HEK293 (cell line): ENCODE results near the gene CTNNBL1.

Experiments used
- CTCF ChIA-PET: fragments of 350-600 bp; formaldehyde crosslinking; extraction: SDS; loops from one replicate; lab custom pipeline; 2021; ENCODE audit warnings: antibody characterized with exemption; lab: Yijun Ruan, JAX
- POLR2A ChIA-PET: fragments of 300-600 bp; formaldehyde crosslinking; extraction: SDS; loops from one replicate; lab custom pipeline; 2020; ENCODE audit warnings: antibody characterized with exemption, inconsistent platforms; lab: Yijun Ruan, JAX
- H3K27ac ChIP-seq: fragments of 200-500 bp; sonication (Bioruptor generic); 2 replicates; pipeline ENCODE4 v1.5.1; 2014; ENCODE audit warnings: low read depth, low read length, control low read depth, inconsistent platforms; ENCODE audit errors: extremely low read depth
- H3K36me3 ChIP-seq, 2 experiments: fragments of 200-500 bp in 1 of 2; sonication (Bioruptor generic) in 1 of 2; 1 replicate in 1 of 2; 2 replicates in 1 of 2; pipeline ENCODE4 v1.5.1; 2014 to 2017; ENCODE audit warnings: inconsistent platforms in 2 of 2, low read length in 2 of 2; ENCODE audit not compliant: control insufficient read depth in 2 of 2, insufficient read depth in 1 of 2
- H3K4me1 ChIP-seq: fragments of 200-500 bp; sonication (Bioruptor generic); 2 replicates; pipeline ENCODE4 v1.5.1; 2014; ENCODE audit warnings: mild to moderate bottlenecking, low read length, inconsistent platforms; ENCODE audit not compliant: control insufficient read depth, insufficient read depth
- H3K4me3 ChIP-seq: 2 replicates; pipeline ENCODE4 v1.5.1; 2011; ENCODE audit warnings: low read depth, mild to moderate bottlenecking, control low read depth, low read length, moderate library complexity
- H3K9me3 ChIP-seq: fragments of 200-500 bp; sonication (Bioruptor generic); 2 replicates; pipeline ENCODE4 v1.5.1; 2014; ENCODE audit warnings: low read depth, low read length, inconsistent platforms; ENCODE audit not compliant: control insufficient read depth, insufficient read depth
- BCL11A ChIP-seq: fragments of 450-650 bp; formaldehyde crosslinking; IDR thresholded peaks from 2 replicates; pipeline ENCODE4 v1.5.1; 2016; ENCODE audit warnings: low read depth, missing biosample characterization, missing genetic modification characterization
- GFI1B ChIP-seq: fragments of 450-650 bp; formaldehyde crosslinking; IDR thresholded peaks from 2 replicates; pipeline ENCODE4 v1.5.1; 2016; ENCODE audit warnings: missing biosample characterization, missing genetic modification characterization
- KLF17 ChIP-seq: fragments of 450-650 bp; formaldehyde crosslinking; IDR thresholded peaks from 2 replicates; pipeline ENCODE4 v1.5.1; 2016; ENCODE audit warnings: missing biosample characterization, missing genetic modification characterization
- PBX3 ChIP-seq: sonication (generic); formaldehyde crosslinking; IDR thresholded peaks from 2 replicates; pipeline ENCODE4 v1.8.1; 2022; ENCODE audit warnings: mild to moderate bottlenecking, moderate library complexity, missing genetic modification reagents
- RBAK ChIP-seq: fragments of 450-650 bp; formaldehyde crosslinking; IDR thresholded peaks from 2 replicates; pipeline ENCODE4 v1.5.1; 2016; ENCODE audit warnings: missing biosample characterization, missing genetic modification characterization
- SCRT2 ChIP-seq: fragments of 450-650 bp; formaldehyde crosslinking; IDR thresholded peaks from 2 replicates; pipeline ENCODE4 v1.5.1; 2016; ENCODE audit warnings: missing biosample characterization, missing genetic modification characterization
- ZFP41 ChIP-seq: fragments of 450-650 bp; formaldehyde crosslinking; IDR thresholded peaks from 2 replicates; pipeline ENCODE4 v1.5.1; 2016; ENCODE audit warnings: missing biosample characterization, missing genetic modification characterization, borderline replicate concordance
- ZNF184 ChIP-seq: fragments of 450-650 bp; IDR thresholded peaks from 2 replicates; pipeline ENCODE4 v1.5.1; 2018; ENCODE audit warnings: missing biosample characterization, mild to moderate bottlenecking, missing genetic modification characterization
- ZNF248 ChIP-seq: fragments of 450-650 bp; formaldehyde crosslinking; IDR thresholded peaks from 2 replicates; pipeline ENCODE4 v1.5.1; 2017; ENCODE audit warnings: missing biosample characterization, missing genetic modification characterization
- ZNF266 ChIP-seq: fragments of 450-650 bp; formaldehyde crosslinking; IDR thresholded peaks from 2 replicates; pipeline ENCODE4 v1.5.1; 2016; ENCODE audit warnings: missing biosample characterization, missing genetic modification characterization, low read depth
- ZNF549 ChIP-seq: fragments of 450-650 bp; IDR thresholded peaks from 2 replicates; pipeline ENCODE4 v1.5.1; 2018; ENCODE audit warnings: missing biosample characterization, missing genetic modification characterization, mild to moderate bottlenecking, inconsistent platforms, moderate library complexity
- ZNF558 ChIP-seq: fragments of 450-650 bp; formaldehyde crosslinking; IDR thresholded peaks from 2 replicates; pipeline ENCODE4 v1.5.1; 2016; ENCODE audit warnings: missing biosample characterization, missing genetic modification characterization
- ZNF660 ChIP-seq: fragments of 450-650 bp; IDR thresholded peaks from 2 replicates; pipeline ENCODE4 v1.5.1; 2018; ENCODE audit warnings: missing biosample characterization, mild to moderate bottlenecking, missing genetic modification characterization
- ZNF843 ChIP-seq: fragments of 450-650 bp; formaldehyde crosslinking; IDR thresholded peaks from 2 replicates; pipeline ENCODE4 v1.5.1; 2016; ENCODE audit warnings: missing biosample characterization, missing genetic modification characterization
- ZSCAN30 ChIP-seq: fragments of 450-650 bp; IDR thresholded peaks from 2 replicates; pipeline ENCODE4 v1.5.1; 2018; ENCODE audit warnings: missing biosample characterization, mild to moderate bottlenecking, missing genetic modification characterization, moderate library complexity
- ZXDB ChIP-seq: fragments of 450-650 bp; formaldehyde crosslinking; IDR thresholded peaks from 2 replicates; pipeline ENCODE4 v1.5.1; 2016; ENCODE audit warnings: missing biosample characterization, missing genetic modification characterization
- TF ChIP-seq, protein P1 (sequence below): fragments of 450-650 bp; formaldehyde crosslinking; IDR thresholded peaks from 2 replicates; pipeline ENCODE4 v1.5.1; 2016; ENCODE audit warnings: missing biosample characterization, missing genetic modification characterization, borderline replicate concordance
- TF ChIP-seq, protein P2 (sequence below): fragments of 450-650 bp; formaldehyde crosslinking; IDR thresholded peaks from 2 replicates; pipeline ENCODE4 v1.5.1; 2016; ENCODE audit warnings: missing biosample characterization, missing genetic modification characterization, borderline replicate concordance

Gene CTNNBL1

DNA sequence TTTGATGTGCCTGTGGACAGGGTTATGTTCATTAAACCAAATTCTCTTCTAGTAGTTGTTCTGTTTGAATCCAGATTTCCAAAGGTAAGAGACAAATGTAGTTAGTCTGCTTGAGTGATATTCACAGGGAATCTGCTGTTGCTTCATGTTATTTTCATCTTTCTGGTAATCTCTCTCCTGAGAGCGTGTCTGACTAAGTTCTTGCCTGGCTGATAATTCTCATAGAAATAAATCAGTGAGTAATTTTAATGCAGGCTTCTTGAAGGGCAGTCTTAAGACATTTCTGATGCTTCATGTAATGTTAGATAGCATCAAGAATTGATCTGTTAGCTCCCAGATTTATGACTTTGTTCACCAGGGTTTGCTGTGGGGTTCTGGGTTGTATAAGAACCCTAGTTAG, 54.2 kb downstream of the CTNNBL1 start:
- Histone ChIP-seq H3K27ac (no peak overlapping the region), H3K9me3 (no peaks in the 10 kb centered on the region), H3K4me3 (no peak overlapping the region), H3K36me3 (peaks cover 5 to 31% of the 10 kb centered on the region in 2 experiments; a peak in 2 of 3 replicates), H3K4me1 (no peaks in the 10 kb centered on the region)
- ChIA-PET POLR2A (interaction anchor here (0.8 kb wide), 1 partner anchor 1168 kb away, joined by 4 read pairs; no protein-coding TSS in a partner anchor), CTCF (no interaction called here)
- TF ChIP-seq, protein P1, sequence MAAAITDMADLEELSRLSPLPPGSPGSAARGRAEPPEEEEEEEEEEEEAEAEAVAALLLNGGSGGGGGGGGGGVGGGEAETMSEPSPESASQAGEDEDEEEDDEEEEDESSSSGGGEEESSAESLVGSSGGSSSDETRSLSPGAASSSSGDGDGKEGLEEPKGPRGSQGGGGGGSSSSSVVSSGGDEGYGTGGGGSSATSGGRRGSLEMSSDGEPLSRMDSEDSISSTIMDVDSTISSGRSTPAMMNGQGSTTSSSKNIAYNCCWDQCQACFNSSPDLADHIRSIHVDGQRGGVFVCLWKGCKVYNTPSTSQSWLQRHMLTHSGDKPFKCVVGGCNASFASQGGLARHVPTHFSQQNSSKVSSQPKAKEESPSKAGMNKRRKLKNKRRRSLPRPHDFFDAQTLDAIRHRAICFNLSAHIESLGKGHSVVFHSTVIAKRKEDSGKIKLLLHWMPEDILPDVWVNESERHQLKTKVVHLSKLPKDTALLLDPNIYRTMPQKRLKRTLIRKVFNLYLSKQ, result no peak
- TF ChIP-seq SCRT2 (tag by site-specific recombination) (no peak), ZNF660 (tag by site-specific recombination) (no peak), PBX3 (CRISPR knock-in tag) (no peak)

DNA sequence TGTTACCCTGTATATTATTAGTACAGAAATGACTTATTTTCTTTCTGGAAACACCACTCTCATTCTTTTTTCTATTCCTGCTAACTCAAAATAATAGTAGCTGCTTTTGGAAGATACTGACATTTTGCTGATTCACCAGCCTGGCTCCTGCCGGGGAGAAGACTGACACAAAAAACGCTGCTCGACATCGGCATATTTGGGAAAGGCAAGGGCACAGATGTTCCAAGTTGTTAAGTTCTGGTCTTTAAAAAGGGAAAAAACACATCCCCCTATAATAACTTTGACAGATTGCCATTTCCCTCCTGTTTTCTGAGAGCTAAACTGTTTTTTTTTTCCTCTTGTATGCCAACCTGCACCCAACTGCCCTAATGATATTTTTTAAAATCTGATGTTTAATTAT, 55.4 kb downstream of the CTNNBL1 start:
- POLR2A ChIA-PET, result no interaction called here
- H3K27ac ChIP-seq, result no peak overlapping the region
- no peaks in the 10 kb centered on the region for H3K4me1 ChIP-seq
- H3K36me3 ChIP-seq, result peaks cover 5 to 31% of the 10 kb centered on the region in 2 experiments; a peak in 2 of 3 replicates
- no peaks in the 10 kb centered on the region for H3K9me3 ChIP-seq
- no peak overlapping the region for H3K4me3 ChIP-seq
- TF ChIP-seq ZNF843 (tag by site-specific recombination) (no peak), KLF17 (tag by site-specific recombination) (no peak), ZNF558 (tag by site-specific recombination) (no peak), ZNF184 (tag by site-specific recombination) (no peak), RBAK (tag by site-specific recombination) (no peak), ZNF248 (tag by site-specific recombination) (no peak), GFI1B (tag by site-specific recombination) (no peak), BCL11A (no peak), ZNF549 (tag by site-specific recombination) (no peak), ZSCAN30 (tag by site-specific recombination) (no peak), ZXDB (tag by site-specific recombination) (no peak), ZFP41 (no peak), ZNF266 (no peak)
- TF ChIP-seq, protein P2, sequence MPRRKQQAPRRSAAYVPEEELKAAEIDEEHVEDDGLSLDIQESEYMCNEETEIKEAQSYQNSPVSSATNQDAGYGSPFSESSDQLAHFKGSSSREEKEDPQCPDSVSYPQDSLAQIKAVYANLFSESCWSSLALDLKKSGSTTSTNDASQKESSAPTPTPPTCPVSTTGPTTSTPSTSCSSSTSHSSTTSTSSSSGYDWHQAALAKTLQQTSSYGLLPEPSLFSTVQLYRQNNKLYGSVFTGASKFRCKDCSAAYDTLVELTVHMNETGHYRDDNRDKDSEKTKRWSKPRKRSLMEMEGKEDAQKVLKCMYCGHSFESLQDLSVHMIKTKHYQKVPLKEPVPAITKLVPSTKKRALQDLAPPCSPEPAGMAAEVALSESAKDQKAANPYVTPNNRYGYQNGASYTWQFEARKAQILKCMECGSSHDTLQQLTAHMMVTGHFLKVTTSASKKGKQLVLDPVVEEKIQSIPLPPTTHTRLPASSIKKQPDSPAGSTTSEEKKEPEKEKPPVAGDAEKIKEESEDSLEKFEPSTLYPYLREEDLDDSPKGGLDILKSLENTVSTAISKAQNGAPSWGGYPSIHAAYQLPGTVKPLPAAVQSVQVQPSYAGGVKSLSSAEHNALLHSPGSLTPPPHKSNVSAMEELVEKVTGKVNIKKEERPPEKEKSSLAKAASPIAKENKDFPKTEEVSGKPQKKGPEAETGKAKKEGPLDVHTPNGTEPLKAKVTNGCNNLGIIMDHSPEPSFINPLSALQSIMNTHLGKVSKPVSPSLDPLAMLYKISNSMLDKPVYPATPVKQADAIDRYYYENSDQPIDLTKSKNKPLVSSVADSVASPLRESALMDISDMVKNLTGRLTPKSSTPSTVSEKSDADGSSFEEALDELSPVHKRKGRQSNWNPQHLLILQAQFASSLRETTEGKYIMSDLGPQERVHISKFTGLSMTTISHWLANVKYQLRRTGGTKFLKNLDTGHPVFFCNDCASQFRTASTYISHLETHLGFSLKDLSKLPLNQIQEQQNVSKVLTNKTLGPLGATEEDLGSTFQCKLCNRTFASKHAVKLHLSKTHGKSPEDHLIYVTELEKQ (tag by site-specific recombination), result no peak
- CTCF ChIA-PET, result no interaction called here
